HG03342 (cell line): ENCODE results near the gene RAG2.

ENCODE experiments used
- ATAC-seq: cut with Tn5 transposase; IDR thresholded peaks from one replicate; pipeline ENCODE4 v1.9.1; 2021; ENCODE audit warnings: mild to moderate bottlenecking, moderate library complexity; ENCODE audit not compliant: unreplicated experiment

Gene RAG2

DNA sequence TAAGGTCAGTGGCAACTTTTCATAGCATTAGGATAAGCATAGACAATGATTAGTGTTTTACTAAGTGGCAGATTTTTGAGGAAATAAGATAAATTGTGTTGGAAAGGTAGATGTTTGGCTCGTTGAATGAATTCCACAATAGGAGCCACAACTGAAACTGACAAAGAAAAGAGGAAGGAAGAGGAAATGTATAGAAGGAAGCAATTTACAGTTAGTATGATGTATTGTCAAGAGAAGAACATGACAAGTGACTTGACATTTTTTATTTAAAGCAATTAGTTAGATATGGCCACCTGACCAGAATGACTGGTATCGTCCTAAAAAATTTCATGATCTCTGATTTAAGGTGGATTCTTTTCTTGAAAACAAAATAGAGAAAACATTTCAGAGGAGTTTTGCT, 3.1 kb upstream of the RAG2 start:
- no peak for ATAC-seq

DNA sequence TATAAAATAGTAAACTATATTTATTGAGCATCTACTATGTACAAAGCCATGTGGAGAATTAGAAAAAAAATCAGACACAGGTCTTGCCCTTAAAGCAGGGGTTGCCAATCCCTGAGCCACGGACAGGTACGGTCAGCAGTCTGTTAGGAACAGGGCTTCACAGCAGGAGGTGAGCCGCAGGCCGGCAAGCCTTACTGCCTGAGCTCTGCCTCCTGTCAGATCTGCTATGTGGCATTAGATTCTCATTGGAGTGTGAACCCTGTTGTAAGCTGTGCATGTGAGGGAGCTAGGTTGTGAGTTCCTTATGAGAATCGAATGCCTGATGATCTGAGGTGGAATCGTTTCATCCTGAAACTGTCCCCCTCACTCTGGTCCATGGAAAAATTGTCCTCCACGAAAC, 2.1 kb upstream of the RAG2 start:
- no peak for ATAC-seq

DNA sequence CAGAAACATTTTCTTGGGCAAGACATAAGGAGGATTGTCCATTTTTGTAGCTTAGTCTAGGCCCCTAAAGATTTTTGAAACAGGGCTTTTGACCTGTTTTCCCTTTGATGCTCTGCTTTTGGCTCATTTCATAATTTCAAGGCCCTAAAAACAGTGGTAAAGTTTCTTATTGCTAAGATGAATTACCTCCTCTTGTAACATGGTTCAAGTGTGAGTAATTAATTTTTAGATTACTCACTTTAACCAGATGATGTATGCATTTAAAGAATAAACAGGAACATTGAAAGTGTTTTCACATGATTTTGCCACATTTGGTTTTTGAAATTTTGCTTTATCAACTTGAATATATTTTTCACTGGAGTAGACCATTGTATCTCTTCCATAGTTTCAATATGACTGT, 1.2 kb downstream of the RAG2 start:
- no peak for ATAC-seq

DNA sequence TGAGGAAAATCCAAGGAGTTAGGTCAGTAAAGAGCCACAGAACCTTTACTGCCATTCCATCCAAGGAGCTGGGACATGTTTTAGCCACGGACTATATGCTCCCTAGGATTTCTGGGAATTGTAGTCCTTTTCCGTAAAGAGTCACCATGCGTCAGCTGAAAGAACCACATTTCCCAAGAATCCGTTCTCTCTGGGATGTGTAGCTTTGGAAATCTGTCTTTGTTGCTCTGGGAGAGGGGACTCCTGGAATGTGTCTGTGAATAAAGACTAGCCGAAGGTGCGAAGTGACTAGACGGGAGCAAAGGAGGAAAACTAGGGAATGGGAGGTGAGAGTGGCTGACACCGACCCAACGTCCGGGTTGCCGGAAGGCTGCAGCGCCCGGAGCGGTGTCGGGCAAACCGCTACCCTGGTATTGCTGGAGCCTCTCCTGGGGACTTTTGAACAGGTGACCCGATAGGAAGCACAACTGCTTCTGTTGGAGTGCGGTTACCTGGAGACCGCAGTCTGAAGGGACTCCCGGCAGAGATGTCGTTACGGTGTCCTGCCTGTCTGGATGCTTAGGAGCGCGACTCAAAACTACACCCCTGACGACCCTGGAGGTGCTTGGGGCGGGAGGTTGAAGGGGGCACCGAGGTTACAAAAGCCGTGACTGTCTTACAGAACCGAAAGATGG, 3.6 kb downstream of the RAG2 start, which contains the start of gene IFTAP:
TSS of gene IFTAP (plus strand) at position 187 of the 674 bp plus-strand sequence. CDS start 15,602 bp downstream, outside the sequence.
- ATAC-seq = peak; percentile 65

DNA sequence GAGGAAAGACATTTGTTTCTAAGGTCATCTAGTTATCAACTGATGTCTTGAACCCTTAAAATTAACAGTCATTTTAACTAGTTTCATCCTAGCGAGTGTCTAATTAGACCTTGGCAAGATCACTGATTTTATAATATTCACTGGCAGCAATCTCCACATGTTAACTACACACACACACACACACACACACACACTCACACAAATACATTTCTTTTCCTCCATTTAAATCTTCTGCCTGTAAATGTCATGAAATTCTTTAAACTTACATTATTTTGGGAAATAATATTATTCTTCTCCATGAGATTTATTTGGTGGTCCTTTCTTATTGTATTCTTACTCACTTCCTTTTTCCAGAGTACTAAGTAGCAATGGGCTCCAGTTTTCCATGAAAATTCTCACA, 6.6 kb downstream of the RAG2 start:
- ATAC-seq = no peak

DNA sequence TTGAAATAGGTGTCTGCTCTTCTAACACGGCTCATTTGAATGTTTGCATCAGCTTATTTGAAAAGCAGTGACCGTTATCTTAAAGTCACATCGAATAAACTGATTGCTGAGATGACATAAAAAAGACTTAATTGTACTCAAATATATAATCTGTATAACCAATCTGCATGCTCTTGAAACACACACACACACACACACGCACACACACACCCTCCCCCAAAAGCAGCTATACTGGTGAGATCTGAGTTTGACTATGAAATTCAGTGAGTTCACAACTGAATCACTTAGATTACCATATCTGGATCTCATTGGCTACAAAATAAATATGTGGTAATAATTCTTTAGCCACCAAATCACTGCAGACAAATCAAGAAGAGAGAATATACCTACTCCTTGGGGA, 7.5 kb downstream of the RAG2 start:
- no peak for ATAC-seq

DNA sequence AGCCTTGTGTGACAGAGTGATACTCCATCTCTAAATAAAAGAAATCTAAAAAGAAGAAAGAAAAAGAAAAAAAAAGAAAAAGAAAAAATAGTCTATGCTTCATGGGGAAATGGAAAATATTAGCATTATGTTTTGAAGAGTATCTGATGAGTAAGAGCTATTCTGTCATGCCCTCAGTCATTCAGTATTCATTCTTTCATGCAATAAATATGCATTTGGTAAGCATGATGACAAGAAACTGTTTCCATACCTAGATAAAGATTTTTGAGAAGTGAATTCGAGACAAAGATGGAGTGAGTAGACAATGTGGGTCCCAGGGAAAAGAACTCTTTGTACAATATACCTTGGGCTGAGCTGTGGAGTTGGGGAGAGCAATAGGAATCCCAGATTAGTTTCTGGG, 9.9 kb downstream of the RAG2 start:
- ATAC-seq = no peak

DNA sequence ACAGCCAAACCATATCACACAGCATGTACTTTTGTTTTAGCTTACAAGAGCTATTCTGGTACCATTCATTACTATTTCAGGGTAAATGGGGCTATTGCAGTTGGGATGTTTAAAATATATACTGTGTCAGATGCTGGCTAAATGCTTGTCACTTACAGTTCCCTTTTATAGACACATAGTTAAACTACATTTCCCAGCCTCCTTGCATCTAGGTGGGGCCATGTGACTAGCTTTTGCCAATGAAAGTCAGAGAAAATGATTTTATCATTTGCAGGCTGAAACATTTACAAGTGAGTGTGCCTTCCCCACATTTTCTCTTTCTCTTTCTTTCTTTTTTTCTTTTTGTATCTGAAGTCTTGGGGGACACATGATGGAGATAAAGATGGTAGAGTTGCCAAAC, 11.5 kb downstream of the RAG2 start:
- ATAC-seq = peak; percentile 71

DNA sequence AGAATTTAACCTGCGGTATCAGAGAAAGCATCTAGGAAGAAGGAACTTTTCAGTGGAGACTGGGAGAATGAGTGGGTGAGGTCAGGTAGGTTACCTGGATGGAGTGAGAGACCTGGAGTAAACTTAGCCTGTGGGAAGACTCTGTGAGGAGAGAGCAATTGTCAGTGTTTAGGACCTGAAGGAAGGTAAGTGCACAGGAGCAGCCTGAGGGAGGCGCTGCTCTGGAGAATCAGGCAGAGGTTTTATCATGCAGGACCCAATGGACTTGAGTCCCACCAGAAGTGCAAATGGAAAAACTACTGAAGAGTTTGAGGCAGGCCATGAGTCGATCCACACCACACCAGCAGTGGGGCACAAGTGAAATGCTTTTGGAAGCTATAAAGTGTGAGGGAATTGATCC, 14.4 kb downstream of the RAG2 start:
- ATAC-seq = no peak

DNA sequence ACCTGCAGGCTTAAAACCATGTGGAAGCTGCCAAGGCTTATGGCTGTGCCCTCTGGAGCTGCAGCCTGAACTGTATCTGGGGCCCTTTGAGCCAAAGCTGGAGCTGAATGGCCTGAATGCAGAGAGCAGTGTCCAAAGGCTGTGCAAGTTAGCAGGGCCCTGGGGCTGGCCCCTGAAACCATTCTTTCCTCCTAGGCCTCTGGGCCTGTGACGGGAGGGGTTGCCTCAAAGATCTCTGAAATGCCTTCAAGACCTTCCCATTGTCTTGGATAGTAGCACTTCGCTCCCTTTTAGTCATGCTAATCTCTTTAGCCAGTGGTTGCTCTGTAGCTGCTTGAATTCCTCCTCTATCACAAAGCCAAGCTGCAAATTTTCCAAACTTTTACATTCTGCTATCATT, 16.5 kb downstream of the RAG2 start:
- no peak for ATAC-seq

DNA sequence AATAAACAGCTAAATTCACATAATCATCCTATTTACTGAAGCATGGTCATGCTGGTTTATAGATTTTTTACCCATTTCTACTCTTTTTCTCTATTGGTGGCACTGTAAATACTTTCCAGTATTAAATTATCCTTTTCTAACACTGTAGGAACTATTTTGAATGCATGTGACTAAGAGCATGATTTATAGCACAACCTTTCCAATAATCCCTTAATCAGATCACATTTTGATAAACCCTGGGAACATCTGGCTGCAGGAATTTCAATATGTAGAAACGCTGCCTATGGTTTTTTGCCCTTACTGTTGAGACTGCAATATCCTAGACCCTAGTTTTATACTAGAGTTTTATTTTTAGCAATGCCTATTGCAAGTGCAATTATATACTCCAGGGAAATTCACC, 19.6 kb downstream of the RAG2 start:
- no peak for ATAC-seq

DNA sequence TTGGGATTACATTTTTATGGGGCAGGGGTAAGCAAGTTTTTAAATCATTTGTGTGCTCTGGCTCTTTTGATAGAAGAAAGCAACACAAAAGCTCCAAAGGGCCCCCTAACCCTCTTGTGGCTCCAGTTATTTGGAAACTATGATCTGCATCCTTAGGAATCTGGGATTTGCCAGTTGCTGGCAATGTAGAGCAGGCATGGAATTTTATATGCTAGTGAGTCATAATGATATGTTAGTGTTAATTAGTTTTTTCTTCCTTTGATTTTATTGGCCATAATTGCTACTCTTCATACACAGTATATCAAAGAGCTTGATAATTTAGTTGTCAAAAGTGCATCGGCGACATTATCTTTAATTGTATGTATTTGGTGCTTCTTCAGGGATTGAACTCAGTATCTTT, 20.2 kb downstream of the RAG2 start:
- no peak for ATAC-seq

DNA sequence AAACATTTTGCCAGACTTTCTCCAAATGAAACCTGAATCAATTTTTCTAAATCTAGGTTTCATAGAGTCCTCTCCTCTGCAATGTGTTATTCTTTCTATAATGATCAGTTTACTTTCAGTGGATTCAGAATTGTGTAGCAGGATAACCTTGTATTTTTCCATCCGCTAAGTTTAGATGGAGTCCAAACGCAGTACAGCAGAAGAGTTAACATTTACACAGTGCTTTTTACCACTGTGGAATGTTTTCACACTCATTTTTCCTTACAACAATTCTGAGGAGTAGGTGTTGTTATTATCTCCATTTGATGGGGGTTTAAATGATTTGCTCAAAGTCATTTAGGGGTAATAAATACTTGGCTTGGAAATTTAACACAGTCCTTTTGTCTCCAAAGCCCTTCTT, 20.7 kb downstream of the RAG2 start:
- no peak for ATAC-seq

DNA sequence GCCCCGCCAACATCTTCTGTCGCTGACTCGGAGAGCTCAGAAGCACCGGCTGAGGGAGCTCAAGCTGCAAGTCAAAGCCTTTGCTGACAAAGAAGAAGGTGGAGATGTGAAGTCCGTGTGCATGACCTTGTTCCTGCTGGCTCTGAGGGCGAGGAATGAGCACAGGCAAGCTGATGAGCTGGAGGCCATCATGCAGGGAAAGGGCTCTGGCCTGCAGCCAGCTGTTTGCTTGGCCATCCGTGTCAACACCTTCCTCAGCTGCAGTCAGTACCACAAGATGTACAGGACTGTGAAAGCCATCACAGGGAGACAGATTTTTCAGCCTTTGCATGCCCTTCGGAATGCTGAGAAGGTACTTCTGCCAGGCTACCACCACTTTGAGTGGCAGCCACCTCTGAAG, 23.6 kb downstream of the RAG2 start:
- ATAC-seq = no peak

DNA sequence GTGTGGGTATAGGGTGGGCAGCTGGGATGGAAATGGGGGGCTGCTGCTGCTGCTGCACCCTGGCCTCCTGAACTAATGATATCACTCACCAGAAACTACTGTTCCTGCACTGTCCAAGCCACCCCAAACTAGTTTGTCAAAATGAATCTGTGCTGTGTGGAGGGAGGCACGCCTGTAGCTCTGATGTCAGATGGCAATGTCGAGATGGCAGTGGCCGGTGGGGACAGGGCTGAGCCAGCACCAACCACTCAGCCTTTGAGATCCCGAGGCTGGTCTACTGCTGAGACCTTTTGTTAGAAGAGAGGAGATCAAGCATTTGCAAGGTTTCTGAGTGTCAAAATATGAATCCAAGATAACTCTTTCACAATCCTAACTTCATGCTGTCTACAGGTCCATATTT, 28.9 kb downstream of the RAG2 start:
- ATAC-seq = no peak

DNA sequence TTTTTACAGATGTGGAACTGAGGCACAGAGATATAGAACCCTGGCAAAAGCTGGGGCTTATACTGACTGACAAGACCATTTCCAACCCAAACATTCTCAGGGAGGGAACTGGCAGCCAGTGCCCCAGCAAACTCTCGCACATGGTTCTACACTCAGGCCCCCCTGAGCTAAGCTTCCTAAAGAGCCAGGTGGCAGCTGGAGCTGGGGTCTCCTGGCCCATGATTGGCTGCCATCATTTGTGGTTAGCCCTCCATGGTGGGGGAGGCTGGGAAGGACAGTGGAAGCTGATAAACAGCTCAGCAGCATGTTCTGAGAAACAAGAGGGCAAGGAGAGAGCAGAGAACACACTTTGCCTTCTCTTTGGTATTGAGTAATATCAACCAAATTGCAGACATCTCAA, 30.3 kb downstream of the RAG2 start, which contains the start of gene RAG1:
TSS of gene RAG1 (plus strand) at position 314 of the 400 bp plus-strand sequence. CDS start 5,298 bp downstream, outside the sequence.
- no peak for ATAC-seq

DNA sequence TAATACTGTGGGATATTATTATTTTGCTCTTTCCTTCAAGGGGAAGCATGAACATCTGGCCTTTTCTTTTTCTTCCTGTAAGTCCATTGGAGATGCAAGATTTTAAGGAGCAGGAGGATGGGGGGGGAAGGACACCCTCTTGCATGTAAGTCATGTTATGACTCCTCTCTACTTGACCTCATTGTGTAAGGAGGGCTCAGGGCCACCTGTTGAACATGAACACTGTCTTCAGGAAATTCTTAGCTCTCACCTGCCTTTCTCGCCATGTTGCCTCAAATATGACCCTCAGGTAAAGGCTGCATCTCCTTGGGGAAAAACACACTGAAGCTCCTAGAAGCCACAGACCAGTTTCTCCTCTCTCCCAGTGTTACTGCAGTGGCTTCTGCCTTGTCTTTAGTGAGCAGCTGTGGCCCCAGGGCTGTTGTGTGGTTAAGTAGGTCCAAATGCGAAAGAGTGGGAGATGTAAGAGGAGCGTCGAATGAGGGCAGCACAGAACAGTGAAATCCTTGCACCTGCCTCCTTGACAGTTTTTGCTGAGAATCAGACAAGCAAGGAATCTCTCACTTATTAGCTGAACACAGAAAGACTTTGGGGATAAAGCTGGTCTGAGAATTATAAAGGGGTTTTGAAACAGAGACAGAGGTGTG, 31.5 kb downstream of the RAG2 start:
- ATAC-seq = no peak

DNA sequence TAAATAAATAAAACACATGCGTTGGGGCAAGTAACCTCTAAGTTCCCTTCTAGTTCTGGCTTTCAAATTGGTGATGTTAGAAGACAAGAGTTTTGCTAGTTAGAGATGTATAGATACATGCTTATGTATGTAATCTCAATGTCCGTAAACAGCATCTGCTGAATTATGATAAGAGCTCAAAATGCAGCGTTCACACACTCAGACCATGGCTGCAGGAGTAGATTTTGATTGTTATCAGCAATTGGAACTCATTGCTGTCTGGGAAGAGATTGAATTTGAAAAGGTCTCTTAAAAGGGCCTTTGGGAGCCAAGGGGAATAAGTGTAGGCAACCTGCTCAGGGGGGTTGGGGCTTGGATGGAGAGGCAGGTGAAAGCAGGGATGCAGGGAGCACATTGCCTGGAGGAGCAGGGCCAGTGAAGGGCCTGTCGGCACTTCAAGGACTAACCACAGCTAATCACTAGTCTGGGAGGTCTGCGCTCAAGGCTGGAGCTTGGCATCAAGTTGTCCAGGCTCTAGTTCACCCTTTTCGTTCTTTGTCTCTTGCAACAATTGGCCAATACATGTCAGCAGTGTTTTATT, 32.9 kb downstream of the RAG2 start:
- no peak for ATAC-seq

DNA sequence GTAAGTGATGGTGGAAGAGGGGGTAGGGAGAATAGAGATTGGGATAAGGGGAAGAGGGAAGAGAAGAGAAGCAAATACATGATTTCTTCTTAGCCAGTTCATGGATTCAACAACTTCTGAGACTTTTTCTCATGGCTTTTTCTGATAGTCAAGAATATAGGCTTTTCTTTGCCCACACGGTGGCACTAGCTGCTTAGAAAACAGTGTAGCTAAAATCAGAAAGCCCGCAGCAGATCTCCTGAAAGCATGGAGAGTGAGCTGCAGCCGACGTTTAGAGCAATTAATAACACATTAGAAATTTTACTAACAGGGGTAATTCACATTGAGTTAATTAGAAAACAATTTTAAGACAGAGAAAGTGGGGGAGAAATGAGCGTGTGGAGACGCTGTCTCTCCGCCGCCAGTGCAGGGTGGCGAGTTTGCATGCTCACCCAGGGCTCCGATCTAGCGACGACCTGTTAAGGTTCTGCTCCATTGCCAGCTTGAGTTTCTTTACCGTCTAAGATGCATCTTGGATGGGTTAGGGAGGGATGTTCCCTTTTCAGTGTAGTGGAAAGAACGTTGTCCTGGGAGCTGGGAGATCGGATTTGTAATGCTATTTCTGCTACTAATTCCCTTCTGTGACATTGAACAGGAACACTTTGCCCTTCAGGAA, 33.5 kb downstream of the RAG2 start:
- no peak for ATAC-seq

DNA sequence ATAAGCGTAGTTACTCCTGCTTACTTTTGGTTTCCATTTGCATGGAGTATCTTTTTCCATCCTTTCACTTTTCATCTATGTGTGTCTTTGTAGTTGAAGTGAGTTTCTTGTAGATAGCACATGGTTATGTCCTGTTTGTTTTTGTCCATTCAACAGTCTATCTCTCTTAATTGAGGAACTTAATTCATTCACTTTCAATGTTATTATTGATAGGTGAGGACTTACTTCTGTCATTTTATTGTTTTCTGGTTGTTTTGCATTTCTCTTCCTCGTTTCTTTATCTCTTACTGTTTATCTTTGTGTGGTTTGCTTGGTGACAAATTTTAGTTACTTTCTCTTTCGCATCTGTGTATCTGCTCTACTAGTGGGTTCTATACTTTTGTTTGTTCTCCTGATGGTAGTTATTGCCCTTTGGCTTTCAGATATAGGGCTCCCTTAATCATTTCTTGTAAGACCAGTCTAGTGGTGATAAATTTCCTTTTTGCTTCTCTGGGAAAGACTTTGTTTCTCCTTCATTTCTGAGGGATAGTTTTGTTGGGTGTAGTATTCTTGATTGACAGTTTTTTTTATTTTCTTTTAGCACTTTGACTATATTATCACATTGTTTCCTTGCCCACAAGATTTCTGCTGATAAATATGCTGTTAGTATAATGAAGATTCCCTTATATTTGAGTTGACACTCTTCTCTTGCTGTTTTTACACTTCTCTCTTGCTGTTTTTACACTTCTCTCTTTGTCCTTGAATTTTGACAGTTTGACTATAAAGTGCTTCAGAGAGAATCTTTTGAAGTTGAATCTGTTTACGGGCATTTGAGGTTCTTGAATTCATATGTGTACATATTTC, 39.2 kb downstream of the RAG2 start:
- ATAC-seq = peak; percentile 91

DNA sequence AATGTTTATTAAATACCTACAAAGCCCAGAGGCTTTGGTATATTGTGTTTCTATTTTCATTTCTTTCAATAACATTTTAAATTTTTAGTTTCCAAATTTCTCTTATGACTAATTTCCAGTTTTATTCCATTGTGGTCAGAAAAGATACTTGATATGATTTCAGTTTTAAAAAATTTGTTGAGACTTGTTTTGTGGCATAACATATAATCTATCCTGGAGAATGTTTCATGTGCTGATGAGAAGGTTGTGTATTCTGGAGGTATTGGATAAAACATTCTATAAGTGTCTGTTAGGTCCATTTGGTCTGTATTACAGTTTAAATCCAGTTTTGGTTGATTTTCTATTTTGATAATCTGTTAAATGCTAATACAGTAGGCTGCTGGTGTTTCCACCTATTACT, 40.0 kb downstream of the RAG2 start:
- no peak for ATAC-seq
